ENCODE measurements around the gene PDE4B. TPM values are rescaled to one million over a fixed set of nuclear protein-coding genes. Genes with fewer than 3 reads are reported as not detected.
"Not testable (repeated sequence)": the region's sequence is repeated elsewhere in the genome, so short reads cannot be mapped to it uniquely, and the experiment has no call there.

The PDE4B gene
- total RNA-seq, 1 donor from 2014 or later, result 12.0 TPM

DNA sequence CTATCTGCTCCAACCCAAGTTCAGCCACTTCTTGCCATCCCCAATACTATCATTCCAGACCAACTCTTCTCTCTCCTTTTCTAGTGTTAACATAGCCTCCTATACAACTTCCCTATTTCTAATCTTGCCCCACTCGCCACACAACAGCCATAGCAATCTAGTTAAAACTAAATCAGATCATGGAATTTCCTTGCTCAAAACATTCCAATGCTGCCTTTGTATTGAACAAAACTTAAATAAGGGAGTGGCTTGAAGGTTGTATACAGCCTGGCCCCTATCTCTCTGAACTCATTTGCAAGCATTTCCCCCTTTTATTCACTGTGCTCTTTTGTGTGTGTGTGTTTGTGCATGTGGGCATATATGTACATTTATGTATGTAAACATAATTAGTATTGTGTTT is 623.2 kb downstream of the PDE4B start:
- intact Hi-C loops (cut with DNase I), result loop anchor here (2.0 kb wide), 1 partner anchor 75 kb away; no protein-coding TSS in a partner anchor
- no peak for DNase-seq (ENCODE audit: missing footprints)
- ATAC-seq, result no peak

DNA sequence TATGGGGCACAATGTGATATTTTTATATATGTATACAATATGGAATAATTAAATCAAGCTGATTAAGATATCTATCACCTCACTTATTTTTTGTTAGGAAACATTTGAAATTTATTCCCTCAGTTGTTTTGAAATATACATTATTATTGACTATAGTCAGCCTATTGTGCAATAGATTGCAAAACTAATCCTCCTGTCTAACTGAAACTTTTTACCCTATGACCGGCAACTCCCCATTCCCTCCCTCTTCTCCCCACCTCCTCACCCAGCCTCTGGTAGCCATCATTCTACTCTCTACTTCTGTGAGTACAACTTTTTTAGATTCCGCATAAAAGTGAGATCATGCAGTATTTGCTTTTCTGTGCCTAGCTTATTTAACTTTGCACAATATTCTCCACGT is 623.6 kb downstream of the PDE4B start:
- DNase-seq (ENCODE audit: missing footprints) (no peak), ATAC-seq (no peak)
- intact Hi-C loops (cut with DNase I), result no loop called here

DNA sequence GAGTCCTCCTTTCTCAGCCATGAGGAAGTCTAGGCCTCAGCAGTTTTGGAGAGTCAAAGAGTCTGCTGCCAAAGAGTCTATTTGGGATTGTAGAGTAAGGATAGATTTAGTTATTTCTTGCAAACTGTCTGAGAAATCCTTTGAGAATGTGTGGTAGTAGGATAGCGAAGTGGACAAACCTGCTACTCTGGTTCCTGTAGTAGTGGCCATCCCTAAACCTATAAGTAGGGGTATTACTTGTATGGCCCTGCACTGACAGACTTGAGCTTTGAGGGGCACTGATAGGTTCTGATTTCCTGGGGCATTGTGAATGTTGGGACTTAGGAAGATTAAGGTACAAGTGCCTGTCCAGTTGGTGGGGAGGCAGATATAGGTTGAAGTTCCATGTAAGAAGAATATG is 625.3 kb downstream of the PDE4B start:
- intact Hi-C loops (cut with DNase I), result no loop called here
- DNase-seq (ENCODE audit: missing footprints) (no peak), ATAC-seq (no peak)

DNA sequence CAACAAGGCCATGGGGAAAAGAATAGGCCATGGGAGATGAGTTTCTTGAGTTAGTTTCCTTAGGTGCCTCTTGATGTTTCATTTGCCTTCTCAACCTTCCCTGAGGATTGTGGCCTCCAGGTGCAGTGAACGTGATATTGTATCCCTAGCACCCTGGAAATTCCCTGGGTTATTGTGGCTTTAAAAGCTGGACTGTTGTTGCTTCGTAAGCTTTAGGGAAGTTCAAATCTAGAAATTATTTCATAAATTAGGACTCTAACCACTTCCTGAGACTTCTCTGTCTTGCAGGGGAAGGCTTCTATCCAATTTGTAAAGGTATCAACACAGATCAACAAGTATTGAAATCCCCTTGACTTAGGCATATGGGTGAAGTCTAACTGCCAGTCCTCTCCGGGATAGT is 627.5 kb downstream of the PDE4B start:
- ATAC-seq; intact Hi-C loops (cut with DNase I); DNase-seq (ENCODE audit: missing footprints): not testable (repeated sequence)

DNA sequence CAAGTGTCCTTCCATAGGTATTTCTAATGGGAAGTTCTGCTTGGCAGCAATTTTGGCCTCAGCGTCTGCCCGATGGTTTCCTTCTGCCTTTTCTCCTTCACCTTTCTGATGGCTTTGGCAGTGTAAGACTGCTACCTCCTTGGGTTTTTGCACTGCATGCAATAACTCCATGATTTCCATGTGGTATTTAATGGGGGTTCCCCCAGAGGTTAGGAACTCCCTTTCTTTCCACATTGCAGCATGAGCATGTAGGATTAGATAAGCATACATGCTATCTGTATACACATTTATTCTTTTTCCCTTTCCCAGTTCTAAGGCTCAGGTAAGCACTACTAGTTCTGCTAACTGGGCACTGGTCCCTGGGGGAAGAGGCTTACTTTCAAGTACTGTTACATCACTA is 628.2 kb downstream of the PDE4B start:
- ATAC-seq; intact Hi-C loops (cut with DNase I); DNase-seq (ENCODE audit: missing footprints): not testable (repeated sequence)

DNA sequence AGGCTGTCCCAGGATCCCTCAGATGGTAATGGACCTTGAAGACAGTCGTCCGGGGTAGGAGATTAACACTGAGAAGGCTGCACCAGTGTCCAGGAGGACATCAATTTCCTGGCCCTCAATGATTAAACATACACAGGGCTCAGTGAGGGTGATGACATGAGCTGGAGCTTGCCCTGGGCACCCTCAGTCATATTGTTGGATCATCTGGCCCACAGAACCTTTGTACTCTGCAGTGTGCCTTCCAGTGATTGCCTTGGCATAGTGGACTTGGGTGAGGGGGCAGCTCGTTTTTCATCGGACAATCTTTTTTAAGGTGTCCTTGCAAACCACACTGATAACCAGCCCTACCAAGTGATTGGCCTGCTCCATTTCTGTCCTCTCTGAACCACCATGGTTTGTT is 630.1 kb downstream of the PDE4B start:
- intact Hi-C loops (cut with DNase I), result no loop called here
- no peak for DNase-seq (ENCODE audit: missing footprints)
- no peak for ATAC-seq

All from Right ventricle myocardium inferior (tissue), 1 donor.